ENCODE measurements around the gene AFG1L.

Gene AFG1L

GRCh38 chr6:108359901-108360882 is 65.3 kb downstream of the AFG1L start:
- FAIRE-seq (no peak), DNase-seq (ENCODE audit: insufficient read length) (no peak)
- TF ChIP-seq TAF1 (IDR thresholded peaks at IDR 0.05; ENCODE audit: borderline replicate concordance, low read depth, low read length) (no peak), POLR2A (IDR thresholded peaks at IDR 0.05; ENCODE audit: low read depth, low read length) (no peak), POLR2AphosphoS5 (IDR thresholded peaks at IDR 0.05; ENCODE audit: low read depth, low read length) (no peak)

GRCh38 chr6:108360919-108361311 is 66.1 kb downstream of the AFG1L start:
- FAIRE-seq (no peak), DNase-seq (ENCODE audit: insufficient read length) (no peak)
- TF ChIP-seq POLR2AphosphoS5 (IDR thresholded peaks at IDR 0.05; ENCODE audit: low read depth, low read length), result no peak
- TF ChIP-seq TAF1 (IDR thresholded peaks at IDR 0.05; ENCODE audit: borderline replicate concordance, low read depth, low read length), result no peak
- no peak for TF ChIP-seq POLR2A (IDR thresholded peaks at IDR 0.05; ENCODE audit: low read depth, low read length)

GRCh38 chr6:108361312-108361932 is 66.6 kb downstream of the AFG1L start:
- no peak for TF ChIP-seq POLR2A (IDR thresholded peaks at IDR 0.05; ENCODE audit: low read depth, low read length)
- no peak for TF ChIP-seq TAF1 (IDR thresholded peaks at IDR 0.05; ENCODE audit: borderline replicate concordance, low read depth, low read length)
- no peak for TF ChIP-seq POLR2AphosphoS5 (IDR thresholded peaks at IDR 0.05; ENCODE audit: low read depth, low read length)
- no peak for FAIRE-seq
- DNase-seq (ENCODE audit: insufficient read length), result no peak

GRCh38 chr6:108362455-108362854 is 67.6 kb downstream of the AFG1L start:
- TF ChIP-seq TAF1 (IDR thresholded peaks at IDR 0.05; ENCODE audit: borderline replicate concordance, low read depth, low read length), result no peak
- no peak for TF ChIP-seq POLR2AphosphoS5 (IDR thresholded peaks at IDR 0.05; ENCODE audit: low read depth, low read length)
- TF ChIP-seq POLR2A (IDR thresholded peaks at IDR 0.05; ENCODE audit: low read depth, low read length), result no peak
- FAIRE-seq (no peak), DNase-seq (ENCODE audit: insufficient read length) (no peak)

- FAIRE-seq, result no peak
- no peak for DNase-seq (ENCODE audit: insufficient read length)
- no peak for TF ChIP-seq POLR2AphosphoS5 (IDR thresholded peaks at IDR 0.05; ENCODE audit: low read depth, low read length)
- no peak for TF ChIP-seq POLR2A (IDR thresholded peaks at IDR 0.05; ENCODE audit: low read depth, low read length)
- no peak for TF ChIP-seq TAF1 (IDR thresholded peaks at IDR 0.05; ENCODE audit: borderline replicate concordance, low read depth, low read length)
Observed at GRCh38 chr6:108363113-108363512, 68.3 kb downstream of the AFG1L start.

- DNase-seq (ENCODE audit: insufficient read length) (no peak), FAIRE-seq (no peak)
- no peak for TF ChIP-seq POLR2A (IDR thresholded peaks at IDR 0.05; ENCODE audit: low read depth, low read length)
- TF ChIP-seq POLR2AphosphoS5 (IDR thresholded peaks at IDR 0.05; ENCODE audit: low read depth, low read length), result no peak
- TF ChIP-seq TAF1 (IDR thresholded peaks at IDR 0.05; ENCODE audit: borderline replicate concordance, low read depth, low read length), result no peak
Observed at GRCh38 chr6:108363889-108364313, 69.0 kb downstream of the AFG1L start.

GRCh38 chr6:108364470-108364869 is 69.6 kb downstream of the AFG1L start:
- TF ChIP-seq TAF1 (IDR thresholded peaks at IDR 0.05; ENCODE audit: borderline replicate concordance, low read depth, low read length) (no peak), POLR2A (IDR thresholded peaks at IDR 0.05; ENCODE audit: low read depth, low read length) (no peak), POLR2AphosphoS5 (IDR thresholded peaks at IDR 0.05; ENCODE audit: low read depth, low read length) (no peak)
- DNase-seq (ENCODE audit: insufficient read length), result no peak
- no peak for FAIRE-seq

- FAIRE-seq (no peak), DNase-seq (ENCODE audit: insufficient read length) (no peak)
- TF ChIP-seq POLR2AphosphoS5 (IDR thresholded peaks at IDR 0.05; ENCODE audit: low read depth, low read length) (no peak), POLR2A (IDR thresholded peaks at IDR 0.05; ENCODE audit: low read depth, low read length) (no peak), TAF1 (IDR thresholded peaks at IDR 0.05; ENCODE audit: borderline replicate concordance, low read depth, low read length) (no peak)
Observed at GRCh38 chr6:108365478-108365877, 70.6 kb downstream of the AFG1L start.

- no peak for DNase-seq (ENCODE audit: insufficient read length)
- no peak for FAIRE-seq
- TF ChIP-seq POLR2A (IDR thresholded peaks at IDR 0.05; ENCODE audit: low read depth, low read length), result no peak
- no peak for TF ChIP-seq POLR2AphosphoS5 (IDR thresholded peaks at IDR 0.05; ENCODE audit: low read depth, low read length)
- no peak for TF ChIP-seq TAF1 (IDR thresholded peaks at IDR 0.05; ENCODE audit: borderline replicate concordance, low read depth, low read length)
Observed at GRCh38 chr6:108366236-108366635, 71.4 kb downstream of the AFG1L start.

GRCh38 chr6:108368431-108369030 is 73.7 kb downstream of the AFG1L start:
- no peak for TF ChIP-seq POLR2A (IDR thresholded peaks at IDR 0.05; ENCODE audit: low read depth, low read length)
- no peak for TF ChIP-seq POLR2AphosphoS5 (IDR thresholded peaks at IDR 0.05; ENCODE audit: low read depth, low read length)
- no peak for TF ChIP-seq TAF1 (IDR thresholded peaks at IDR 0.05; ENCODE audit: borderline replicate concordance, low read depth, low read length)
- FAIRE-seq (no peak), DNase-seq (ENCODE audit: insufficient read length) (no peak)

GRCh38 chr6:108380876-108381275 is 86.0 kb downstream of the AFG1L start:
- TF ChIP-seq POLR2AphosphoS5 (IDR thresholded peaks at IDR 0.05; ENCODE audit: low read depth, low read length), result no peak
- no peak for TF ChIP-seq POLR2A (IDR thresholded peaks at IDR 0.05; ENCODE audit: low read depth, low read length)
- TF ChIP-seq TAF1 (IDR thresholded peaks at IDR 0.05; ENCODE audit: borderline replicate concordance, low read depth, low read length), result no peak
- FAIRE-seq, result no peak
- DNase-seq (ENCODE audit: insufficient read length), result no peak
